ENCODE measurements around the gene LAMC3. TPM values are rescaled to one million over a fixed set of nuclear protein-coding genes. Genes with fewer than 3 reads are reported as not detected.

The LAMC3 gene
- total RNA-seq, 6 experiments from 2014 or later, result 2.7 to 14.3 (median 3.7) TPM

- Histone ChIP-seq H3K36me3 (no peaks in the 10 kb centered on the region), H3K4me1 (no peaks in the 10 kb centered on the region), H3K9me3 (no peaks in the 10 kb centered on the region), H3K4me3 (no peak overlapping the region), H3K27me3 (no peaks in the 10 kb centered on the region), H3K27ac (no peak overlapping the region)
- no peak for ATAC-seq
- 31% methylated on average over 7 of the region's 10 CpGs for WGBS (ENCODE audit: insufficient coverage, low coverage, low lambda C conversion rate, missing lambda C conversion rate)
- DNase-seq, result no peak
- no peak for TF ChIP-seq CTCF (IDR thresholded peaks at IDR 0.05)
- no peak for TF ChIP-seq POLR2A (IDR thresholded peaks at IDR 0.05)
- intact Hi-C loops (cut with DNase I), result no loop called here
Observed at GRCh38 chr9:130981002-130981755, 27.8 kb upstream of the LAMC3 start.

- H3K27me3 ChIP-seq, result no peaks in the 10 kb centered on the region
- 23% methylated on average over 6 of the region's 14 CpGs for WGBS (ENCODE audit: insufficient coverage, low coverage, low lambda C conversion rate, missing lambda C conversion rate)
Observed at GRCh38 chr9:130981756-130982137, 27.2 kb upstream of the LAMC3 start.

GRCh38 chr9:130982636-130983358 is 26.2 kb upstream of the LAMC3 start:
- TF ChIP-seq POLR2A (IDR thresholded peaks at IDR 0.05) (no peak), CTCF (IDR thresholded peaks at IDR 0.05) (no peak)

More at GRCh38 chr9:130981756-130982137, 27.2 kb upstream of the LAMC3 start:
- Histone ChIP-seq H3K27ac (no peak overlapping the region), H3K36me3 (no peaks in the 10 kb centered on the region), H3K4me3 (no peak overlapping the region), H3K4me1 (no peaks in the 10 kb centered on the region), H3K9me3 (no peaks in the 10 kb centered on the region)
- no peak for DNase-seq
- intact Hi-C loops (cut with DNase I), result no loop called here
- TF ChIP-seq POLR2A (IDR thresholded peaks at IDR 0.05), result no peak
- TF ChIP-seq CTCF (IDR thresholded peaks at IDR 0.05), result no peak
- no peak for ATAC-seq

GRCh38 chr9:130983359-130983670 is 25.7 kb upstream of the LAMC3 start:
- intact Hi-C loops (cut with DNase I), result no loop called here
- no peak for ATAC-seq
- H3K36me3 ChIP-seq, result no peaks in the 10 kb centered on the region
- no peaks in the 10 kb centered on the region for H3K4me1 ChIP-seq
- no peaks in the 10 kb centered on the region for H3K9me3 ChIP-seq
- 30% methylated on average over 2 of the region's 6 CpGs for WGBS (ENCODE audit: insufficient coverage, low coverage, low lambda C conversion rate, missing lambda C conversion rate)
- no peak overlapping the region for H3K27ac ChIP-seq
- no peaks in the 10 kb centered on the region for H3K27me3 ChIP-seq
- no peak overlapping the region for H3K4me3 ChIP-seq
- TF ChIP-seq CTCF (IDR thresholded peaks at IDR 0.05) (no peak), POLR2A (IDR thresholded peaks at IDR 0.05) (no peak)
- DNase-seq, result no peak

More at GRCh38 chr9:130982636-130983358, 26.2 kb upstream of the LAMC3 start:
- H3K36me3 ChIP-seq, result no peaks in the 10 kb centered on the region
- intact Hi-C loops (cut with DNase I), result no loop called here
- H3K27me3 ChIP-seq, result no peaks in the 10 kb centered on the region
- 66% methylated on average over 9 of the region's 25 CpGs for WGBS (ENCODE audit: insufficient coverage, low coverage, low lambda C conversion rate, missing lambda C conversion rate)
- no peaks in the 10 kb centered on the region for H3K4me1 ChIP-seq
- H3K4me3 ChIP-seq, result no peak overlapping the region
- no peak overlapping the region for H3K27ac ChIP-seq
- H3K9me3 ChIP-seq, result no peaks in the 10 kb centered on the region
- ATAC-seq, result no peak
- no peak for DNase-seq

Measured in right lobe of liver (tissue), 6 donors.